Measurements from ENCODE around the gene GULP1. TPM values are rescaled to one million over a fixed set of nuclear protein-coding genes. Genes with fewer than 3 reads are reported as not detected.

Gene GULP1
- total and polyA plus RNA-seq, 2 experiments from 2014 or later, result 28.3 to 41.2 TPM

GRCh38 chr2:188345426-188345825, 53.8 kb downstream of the GULP1 start:
- no peak for DNase-seq (ENCODE audit: low read depth in 1 of 2, low spot score in 1 of 2)
- no peaks in the 10 kb centered on the region for H3K36me3 ChIP-seq
- TF ChIP-seq, protein P1, sequence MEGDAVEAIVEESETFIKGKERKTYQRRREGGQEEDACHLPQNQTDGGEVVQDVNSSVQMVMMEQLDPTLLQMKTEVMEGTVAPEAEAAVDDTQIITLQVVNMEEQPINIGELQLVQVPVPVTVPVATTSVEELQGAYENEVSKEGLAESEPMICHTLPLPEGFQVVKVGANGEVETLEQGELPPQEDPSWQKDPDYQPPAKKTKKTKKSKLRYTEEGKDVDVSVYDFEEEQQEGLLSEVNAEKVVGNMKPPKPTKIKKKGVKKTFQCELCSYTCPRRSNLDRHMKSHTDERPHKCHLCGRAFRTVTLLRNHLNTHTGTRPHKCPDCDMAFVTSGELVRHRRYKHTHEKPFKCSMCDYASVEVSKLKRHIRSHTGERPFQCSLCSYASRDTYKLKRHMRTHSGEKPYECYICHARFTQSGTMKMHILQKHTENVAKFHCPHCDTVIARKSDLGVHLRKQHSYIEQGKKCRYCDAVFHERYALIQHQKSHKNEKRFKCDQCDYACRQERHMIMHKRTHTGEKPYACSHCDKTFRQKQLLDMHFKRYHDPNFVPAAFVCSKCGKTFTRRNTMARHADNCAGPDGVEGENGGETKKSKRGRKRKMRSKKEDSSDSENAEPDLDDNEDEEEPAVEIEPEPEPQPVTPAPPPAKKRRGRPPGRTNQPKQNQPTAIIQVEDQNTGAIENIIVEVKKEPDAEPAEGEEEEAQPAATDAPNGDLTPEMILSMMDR (IDR thresholded peaks at IDR 0.05; ENCODE audit: low read depth, low read length), result no peak
- no peak overlapping the region for H3K27ac ChIP-seq
- H3K9me3 ChIP-seq (ENCODE audit: low read depth), result no peaks in the 10 kb centered on the region
- H3K27me3 ChIP-seq, result no peaks in the 10 kb centered on the region
- no peak overlapping the region for H3K4me3 ChIP-seq
- H3K4me1 ChIP-seq (ENCODE audit: low read depth), result peaks cover 12% of the 10 kb centered on the region

DNA sequence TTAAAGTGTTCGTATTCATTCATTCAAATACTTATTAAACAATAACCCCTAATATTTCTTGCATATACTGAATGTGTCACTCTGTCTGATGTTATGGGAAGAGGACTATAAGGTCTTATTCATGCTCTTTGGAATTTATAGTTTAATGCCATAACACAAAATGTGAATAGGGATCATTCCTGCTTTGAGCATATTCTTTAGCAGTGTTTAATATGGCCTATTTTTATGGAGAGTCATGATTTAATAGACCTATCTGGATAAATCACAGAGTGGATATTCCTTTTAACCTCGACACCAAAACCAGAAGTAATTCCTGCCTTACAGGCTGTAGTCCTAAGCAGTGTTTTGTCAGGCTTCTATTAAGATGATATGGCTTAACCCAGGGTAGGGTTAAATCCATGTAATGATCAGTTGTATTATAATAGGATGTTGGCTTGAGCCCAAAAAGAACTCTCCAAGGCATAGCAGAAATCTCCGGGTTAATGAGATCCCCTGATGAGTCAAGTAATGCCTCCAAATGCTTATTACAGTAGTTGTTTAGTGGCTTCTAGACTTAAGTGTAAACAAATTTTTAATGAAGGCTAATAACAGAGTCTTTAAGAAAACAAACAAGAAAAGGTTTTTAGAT, 54.3 kb downstream of the GULP1 start:
- Histone ChIP-seq H3K4me3 (no peak overlapping the region), H3K36me3 (no peaks in the 10 kb centered on the region), H3K9me3 (ENCODE audit: low read depth) (no peaks in the 10 kb centered on the region), H3K4me1 (ENCODE audit: low read depth) (peaks cover 12% of the 10 kb centered on the region), H3K27ac (no peak overlapping the region), H3K27me3 (no peaks in the 10 kb centered on the region)
- DNase-seq (ENCODE audit: low read depth in 1 of 2, low spot score in 1 of 2), result no peak
- TF ChIP-seq, protein P1 (IDR thresholded peaks at IDR 0.05; ENCODE audit: low read depth, low read length), result no peak

GRCh38 chr2:188349019-188349418, 57.3 kb downstream of the GULP1 start:
- H3K9me3 ChIP-seq (ENCODE audit: low read depth), result no peaks in the 10 kb centered on the region
- TF ChIP-seq, protein P1 (IDR thresholded peaks at IDR 0.05; ENCODE audit: low read depth, low read length), result no peak

GRCh38 chr2:188353282-188353681, 61.6 kb downstream of the GULP1 start:
- H3K27ac ChIP-seq, result no peak overlapping the region
- no peaks in the 10 kb centered on the region for H3K36me3 ChIP-seq
- H3K4me3 ChIP-seq, result no peak overlapping the region
- no peaks in the 10 kb centered on the region for H3K4me1 ChIP-seq (ENCODE audit: low read depth)
- no peak for DNase-seq (ENCODE audit: low read depth in 1 of 2, low spot score in 1 of 2)
- H3K27me3 ChIP-seq, result no peaks in the 10 kb centered on the region
- TF ChIP-seq, protein P1 (IDR thresholded peaks at IDR 0.05; ENCODE audit: low read depth, low read length), result no peak
- no peaks in the 10 kb centered on the region for H3K9me3 ChIP-seq (ENCODE audit: low read depth)

More at GRCh38 chr2:188349019-188349418, 57.3 kb downstream of the GULP1 start:
- Histone ChIP-seq H3K4me3 (no peak overlapping the region), H3K27ac (no peak overlapping the region), H3K27me3 (no peaks in the 10 kb centered on the region), H3K4me1 (ENCODE audit: low read depth) (peaks cover 12% of the 10 kb centered on the region), H3K36me3 (no peaks in the 10 kb centered on the region)
- DNase-seq (ENCODE audit: low read depth in 1 of 2, low spot score in 1 of 2), result no peak

GRCh38 chr2:188360485-188361263, 69.0 kb downstream of the GULP1 start:
- TF ChIP-seq, protein P1 (IDR thresholded peaks at IDR 0.05; ENCODE audit: low read depth, low read length), result no peak

More at GRCh38 chr2:188360485-188361263, 69.0 kb downstream of the GULP1 start:
- no peak for DNase-seq (ENCODE audit: low read depth in 1 of 2, low spot score in 1 of 2)
- H3K9me3 ChIP-seq (ENCODE audit: low read depth), result no peaks in the 10 kb centered on the region
- H3K27ac ChIP-seq, result no peak overlapping the region
- no peak overlapping the region for H3K4me3 ChIP-seq
- peaks cover 2% of the 10 kb centered on the region for H3K4me1 ChIP-seq (ENCODE audit: low read depth)
- H3K27me3 ChIP-seq, result no peaks in the 10 kb centered on the region
- no peaks in the 10 kb centered on the region for H3K36me3 ChIP-seq

Data from cardiac muscle cell (in vitro differentiated cells and primary cell).